HG02973 (cell line): Measurements from ENCODE around the gene PLA2G15.
A peak's percentile ranks its signal among the peaks of the same experiment; 100 is the strongest.
"Not testable (repeated sequence)": the region's sequence is repeated elsewhere in the genome, so short reads cannot be mapped to it uniquely, and the experiment has no call there.

Experiments
- ATAC-seq: cut with Tn5 transposase; IDR thresholded peaks from one replicate; pipeline ENCODE4 v1.9.1; 2021; ENCODE audit warnings: moderate library complexity; ENCODE audit not compliant: unreplicated experiment

Gene PLA2G15

DNA sequence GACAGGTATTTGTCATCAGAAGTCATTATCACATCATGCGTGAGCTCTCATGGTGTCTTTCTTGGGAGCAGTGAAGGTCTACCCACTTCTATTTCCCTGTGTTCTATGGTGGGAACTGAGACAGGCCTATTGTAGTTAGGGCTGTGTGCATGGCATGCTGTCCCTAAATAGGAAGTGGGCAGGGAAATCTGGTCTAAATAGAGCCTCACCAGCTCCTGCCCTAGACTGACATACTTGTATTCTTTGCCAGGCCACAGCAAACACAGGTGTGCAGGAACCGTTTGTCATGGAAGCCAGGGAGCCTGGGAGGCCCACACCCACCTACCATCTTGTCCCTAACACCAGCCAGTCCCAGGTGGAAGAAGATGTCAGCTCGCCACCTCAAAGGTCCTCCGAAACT lies 29.3 kb downstream of the PLA2G15 start:
- ATAC-seq, result no peak

DNA sequence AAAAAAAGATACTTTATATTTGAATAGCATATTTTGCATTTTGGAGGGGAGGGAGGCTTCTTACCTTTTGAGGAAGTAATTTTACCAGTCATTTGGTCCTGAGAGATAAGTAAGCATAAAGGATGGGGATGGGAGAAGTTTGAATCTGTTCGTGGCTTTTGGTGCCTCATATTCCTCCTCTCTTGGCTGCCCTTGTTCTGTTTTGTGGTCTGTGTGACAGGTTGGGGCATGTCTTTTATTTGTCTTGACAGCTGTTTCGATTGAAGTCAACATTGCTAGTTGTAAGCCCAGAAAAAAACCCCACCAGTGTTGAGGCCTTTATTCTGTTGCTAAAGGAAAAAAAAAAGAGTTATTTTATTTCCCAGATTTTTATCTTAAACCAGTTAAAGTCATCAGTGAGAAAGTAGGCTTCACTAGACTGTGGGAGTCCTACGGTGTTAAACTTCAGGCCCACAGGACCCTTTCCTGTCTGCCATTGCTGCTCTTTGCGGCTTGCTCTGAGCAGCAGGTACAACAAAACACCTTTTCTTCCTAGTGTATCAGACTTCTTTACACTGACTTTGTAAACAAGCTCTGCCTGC lies 30.5 kb downstream of the PLA2G15 start:
- ATAC-seq, result peak; percentile 63

DNA sequence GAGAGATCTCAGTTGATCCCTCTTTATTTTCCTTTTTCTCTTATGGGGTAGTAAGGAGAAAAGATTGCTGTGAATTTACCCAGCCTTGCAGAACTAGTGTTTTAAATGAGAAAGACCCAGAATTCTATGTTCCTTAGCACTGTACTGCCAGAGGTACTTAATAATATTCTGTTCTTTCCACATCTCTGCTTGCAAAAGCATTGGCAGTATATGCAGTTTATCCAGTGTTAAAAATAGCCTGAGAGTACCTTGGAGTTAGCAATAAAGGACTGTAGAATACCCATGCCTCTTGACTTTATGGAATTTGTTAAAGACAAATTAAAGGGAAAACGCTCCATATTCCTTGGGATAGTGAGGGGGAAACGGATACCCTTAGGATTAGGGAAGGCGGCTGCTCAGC lies 31.1 kb downstream of the PLA2G15 start:
- ATAC-seq, result no peak

DNA sequence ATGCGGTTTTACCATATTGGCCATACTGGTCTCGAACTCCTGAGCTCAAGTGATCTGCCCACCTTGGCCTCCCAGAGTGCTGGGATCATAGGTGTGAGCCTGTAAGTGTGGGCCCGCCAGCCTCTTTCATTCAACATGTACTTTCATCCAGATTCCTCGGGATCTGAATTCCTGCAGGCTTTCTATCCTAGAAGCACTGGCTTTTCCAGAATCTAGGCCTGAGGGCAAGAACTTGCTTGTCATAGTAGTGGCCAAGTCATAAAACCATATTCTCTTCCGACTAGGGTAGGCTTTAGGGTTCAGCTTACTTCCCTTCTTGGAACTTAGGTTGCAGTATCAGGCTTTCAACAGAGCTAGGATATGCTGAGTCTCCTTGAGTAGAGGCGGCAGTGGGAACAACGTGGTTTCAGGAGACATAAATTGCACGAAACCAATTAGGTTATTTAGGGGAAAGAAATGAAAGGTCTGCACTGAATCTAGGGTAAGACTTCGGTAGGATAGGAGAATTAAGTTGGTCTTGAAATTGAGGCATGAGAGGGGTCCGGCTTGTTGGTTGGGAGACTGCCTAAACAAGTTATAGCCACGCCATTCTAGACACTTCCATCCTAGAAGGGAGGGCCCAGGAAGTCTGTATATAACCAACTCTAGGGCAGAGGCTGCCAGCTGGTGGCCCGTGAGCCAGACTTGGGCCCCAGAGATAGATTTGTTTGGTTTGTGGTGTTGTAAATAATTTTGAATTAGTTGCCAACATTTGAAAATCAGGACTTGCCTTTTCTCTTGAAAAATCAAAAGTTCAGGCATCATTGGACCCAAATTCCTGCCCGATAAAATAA lies 34.8 kb downstream of the PLA2G15 start:
- ATAC-seq, result no peak

DNA sequence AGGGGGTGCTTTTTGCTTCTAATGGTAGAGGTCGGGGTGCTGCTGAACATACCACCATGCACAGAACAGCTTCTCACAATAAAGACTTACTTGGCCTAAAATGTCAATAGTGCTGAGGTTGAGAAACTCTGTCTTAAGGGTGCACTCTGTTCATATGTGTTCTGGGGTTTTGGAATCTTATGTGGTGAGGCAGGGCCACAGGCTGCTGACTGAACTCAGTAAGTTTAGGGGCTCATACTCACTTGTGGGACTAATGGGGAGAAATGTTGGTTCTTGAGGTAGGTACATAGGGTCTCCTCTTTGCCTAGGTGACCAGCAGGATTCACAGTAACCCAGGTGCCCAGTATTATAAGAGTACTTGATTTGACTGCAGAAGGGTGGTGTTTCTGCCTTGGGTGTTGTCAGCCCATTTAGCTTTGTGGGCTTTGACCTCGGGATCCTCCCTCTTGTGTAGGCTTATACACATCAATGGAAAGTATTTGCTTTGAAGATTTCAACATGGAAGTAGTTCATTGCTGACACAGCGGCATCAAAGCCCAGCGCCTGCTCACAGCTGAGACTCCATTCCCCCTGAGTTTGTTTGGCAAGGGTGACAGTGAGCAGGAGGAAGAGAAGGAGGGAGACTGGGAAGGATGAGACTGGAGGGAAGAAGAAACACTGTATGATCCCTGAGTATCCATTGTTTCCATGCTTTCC lies 36.3 kb downstream of the PLA2G15 start:
- no peak for ATAC-seq

DNA sequence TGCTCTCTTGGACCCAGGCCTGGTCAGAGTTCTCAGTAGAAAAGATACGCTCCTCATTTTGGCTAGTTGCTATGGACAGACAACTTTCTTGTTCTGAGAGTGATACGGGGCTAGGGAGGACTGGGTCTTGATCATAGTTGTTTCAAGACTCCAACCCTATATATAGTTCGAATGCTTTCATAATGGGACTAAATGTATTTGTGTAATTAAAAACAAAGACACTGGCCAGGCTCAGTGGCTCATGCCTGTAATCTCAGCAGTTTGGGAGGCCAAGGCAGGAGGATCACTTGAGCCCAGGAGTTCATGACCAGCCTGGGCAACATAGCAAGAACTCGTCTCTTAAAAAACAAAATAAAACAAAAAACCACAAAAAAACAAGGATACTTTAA lies 36.9 kb downstream of the PLA2G15 start:
- ATAC-seq, result no peak

DNA sequence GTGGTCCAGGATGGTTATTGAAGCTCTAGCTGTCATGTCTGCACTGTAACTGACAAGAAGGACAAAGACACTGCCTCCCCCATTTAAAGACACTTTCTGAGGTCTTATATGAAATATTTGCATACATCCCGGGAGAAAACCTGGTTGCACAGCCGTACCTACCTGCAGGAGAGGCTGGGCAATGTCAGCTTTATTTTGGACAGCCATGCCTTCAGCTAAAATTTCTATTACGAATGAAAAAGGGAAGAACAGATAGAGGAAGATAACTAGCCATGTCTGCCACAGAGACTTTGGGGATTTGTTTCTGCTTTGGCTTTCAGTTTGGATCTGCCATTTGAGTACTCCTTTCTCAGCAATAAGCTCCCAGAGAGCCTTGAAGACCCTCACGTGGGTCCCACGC lies 38.2 kb downstream of the PLA2G15 start:
- ATAC-seq, result no peak

DNA sequence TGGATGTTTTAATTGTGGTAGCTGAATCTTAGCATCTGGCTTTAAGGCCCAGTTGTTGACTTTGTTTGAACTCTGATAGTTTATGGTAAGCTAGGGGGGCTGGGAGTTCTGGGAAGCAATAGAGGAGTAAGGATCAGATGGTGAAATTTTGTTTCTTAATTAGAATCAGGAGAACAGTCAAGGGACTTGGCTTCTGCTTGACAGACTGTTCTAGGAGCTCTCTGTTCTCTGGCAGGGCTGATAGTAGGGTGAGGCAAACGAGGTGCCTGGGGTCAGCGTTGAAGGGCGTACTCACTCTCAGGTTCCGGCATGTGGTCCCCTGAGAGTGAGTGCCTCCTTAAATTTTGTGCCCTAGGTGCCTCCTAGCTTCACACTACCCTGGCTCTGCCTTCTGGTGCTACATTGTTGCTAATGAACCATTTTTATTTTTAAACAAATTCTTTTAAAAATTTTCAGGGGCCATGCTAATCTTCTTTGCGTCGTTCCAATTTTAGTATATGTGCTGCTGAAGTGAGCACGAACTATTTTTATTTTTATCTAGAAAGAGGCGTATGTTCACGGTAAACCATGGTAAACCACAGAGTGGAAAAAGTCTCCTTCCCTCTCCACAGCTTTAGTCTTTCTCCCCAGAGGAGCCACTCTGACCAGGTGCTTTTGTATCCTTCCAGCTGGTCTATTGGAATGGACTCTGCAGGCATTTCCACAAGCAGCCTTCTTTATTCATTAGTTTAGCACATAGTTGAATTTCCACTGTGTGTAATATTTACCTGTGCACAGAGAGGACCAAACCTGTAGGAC lies 38.8 kb downstream of the PLA2G15 start:
- ATAC-seq, result peak; percentile 5

DNA sequence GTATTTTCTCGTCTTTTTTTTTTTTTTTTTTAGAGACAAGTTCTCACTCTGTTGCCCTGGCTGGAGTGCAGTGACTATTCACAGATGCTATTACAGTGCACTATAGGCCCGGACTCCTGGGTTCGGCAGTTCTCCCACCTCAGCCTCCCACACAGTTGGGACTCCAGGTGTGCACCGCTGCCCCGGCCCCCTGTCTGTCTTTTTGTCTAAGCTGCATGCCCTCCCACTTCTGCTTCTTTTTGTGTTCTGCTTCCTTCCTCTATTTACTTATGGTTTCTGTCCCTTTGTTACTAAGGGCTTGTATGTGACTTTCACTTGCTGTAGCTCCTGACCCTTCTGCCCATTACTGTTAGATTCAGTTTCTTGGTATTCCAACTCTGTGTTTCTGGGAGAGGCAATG lies 39.7 kb downstream of the PLA2G15 start:
- peak; percentile 49 for ATAC-seq

DNA sequence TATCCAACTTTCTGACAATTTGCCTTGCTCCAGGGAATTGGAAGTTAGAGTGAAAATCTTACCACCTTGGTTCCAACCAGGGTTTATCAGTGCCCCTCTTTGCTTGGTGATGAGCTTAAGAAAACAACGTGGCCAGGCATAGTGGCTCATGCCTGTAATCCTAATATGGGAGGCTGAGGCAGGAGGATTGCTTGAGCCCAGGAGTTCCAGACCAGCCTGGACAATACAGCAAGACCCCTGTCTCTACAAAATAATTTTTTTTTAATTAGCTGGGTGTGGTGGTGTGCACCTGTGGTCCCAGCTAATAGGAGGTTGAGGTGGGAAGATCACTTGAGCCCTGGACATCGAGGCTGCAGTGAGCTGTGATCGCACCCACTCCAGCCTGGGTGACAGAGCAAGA lies 40.5 kb downstream of the PLA2G15 start:
- no peak for ATAC-seq

DNA sequence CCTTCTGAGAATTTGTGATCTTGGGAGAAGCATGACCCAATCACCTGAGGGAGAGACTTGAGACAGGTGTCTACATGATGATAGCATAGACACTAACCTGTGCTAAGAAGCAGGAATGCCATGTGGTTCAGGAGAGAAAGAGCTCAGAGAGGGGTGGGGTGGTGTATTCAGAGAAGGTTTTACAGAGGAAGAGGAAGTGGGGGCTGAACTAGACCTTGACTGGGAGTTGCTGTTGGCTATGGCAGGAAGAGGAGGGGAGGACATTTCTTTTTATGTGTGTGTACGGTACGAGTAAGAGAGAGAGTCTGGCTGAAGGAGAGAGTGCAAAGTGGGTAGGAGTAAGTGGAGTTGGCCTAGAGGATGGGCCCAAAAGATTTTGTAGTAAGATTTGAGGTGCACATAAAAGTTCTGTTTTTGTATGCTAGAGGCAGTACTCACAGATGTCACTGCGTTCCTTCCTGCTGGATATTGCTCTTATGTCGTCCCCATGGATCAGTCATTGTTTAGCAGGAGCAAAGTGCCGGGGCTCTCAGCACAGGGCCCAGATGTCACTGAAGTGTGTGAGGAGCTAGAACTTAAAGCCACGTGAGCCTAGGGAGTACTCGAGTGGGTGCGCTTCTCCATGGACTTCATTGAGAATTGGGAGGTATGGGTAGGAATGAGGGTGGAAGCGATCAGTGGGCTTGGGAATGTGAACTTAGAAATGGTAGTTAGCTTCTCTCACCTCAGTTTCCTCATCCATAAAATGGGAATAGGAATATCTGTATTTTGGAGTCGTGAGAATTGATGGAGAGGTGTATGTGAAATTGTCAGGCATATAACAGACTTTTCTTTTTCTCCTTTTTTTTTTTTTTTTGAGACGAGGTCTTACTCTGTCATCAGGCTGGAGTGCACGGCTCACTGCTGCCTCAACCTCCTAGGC lies 41.2 kb downstream of the PLA2G15 start:
- ATAC-seq, result no peak

DNA sequence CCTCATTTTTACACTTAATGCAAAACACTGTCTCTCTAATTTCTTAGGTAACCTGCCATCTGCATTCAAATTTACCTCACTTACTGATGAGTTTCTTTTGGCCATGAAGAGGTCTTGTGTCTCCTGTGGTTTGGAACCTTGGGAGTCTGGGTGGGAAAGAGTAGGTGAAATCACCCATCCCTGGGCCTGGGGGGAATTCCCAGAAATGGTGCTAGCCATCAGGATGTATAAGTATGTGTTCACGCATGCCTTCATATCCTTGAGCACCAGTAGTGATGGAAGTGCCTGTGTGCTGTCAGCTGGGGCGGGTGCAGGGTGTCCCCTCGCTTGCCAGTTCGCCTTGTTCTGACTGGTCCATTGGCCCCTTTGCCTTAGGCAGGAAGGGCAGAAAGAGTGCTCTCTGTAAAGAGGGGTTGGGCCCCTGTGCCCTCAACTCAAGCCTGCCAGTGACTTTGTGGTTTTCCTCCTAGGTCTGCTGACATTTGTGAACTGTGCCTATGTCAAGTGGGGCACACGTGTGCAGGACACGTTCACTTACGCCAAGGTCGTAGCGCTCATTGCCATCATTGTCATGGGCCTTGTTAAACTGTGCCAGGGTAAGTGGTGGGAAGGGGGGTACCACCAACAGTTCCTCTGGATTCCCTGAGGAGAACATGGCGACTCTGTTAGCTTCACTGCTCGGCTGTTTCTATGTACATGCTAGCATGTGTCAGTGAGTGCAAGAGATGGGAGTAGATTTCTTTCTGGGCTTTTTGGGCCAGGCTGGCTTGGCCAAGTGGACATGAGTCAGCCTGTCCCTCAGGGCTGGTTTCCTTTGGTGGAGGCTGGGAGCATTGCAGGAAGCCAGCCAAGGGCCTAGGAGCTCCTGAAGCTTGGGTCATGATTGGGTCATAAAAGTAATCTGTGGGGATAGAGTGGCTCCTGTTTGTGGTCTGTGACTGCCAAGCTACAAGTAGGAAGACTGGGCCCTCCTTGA lies 42.4 kb downstream of the PLA2G15 start:
- no peak for ATAC-seq

DNA sequence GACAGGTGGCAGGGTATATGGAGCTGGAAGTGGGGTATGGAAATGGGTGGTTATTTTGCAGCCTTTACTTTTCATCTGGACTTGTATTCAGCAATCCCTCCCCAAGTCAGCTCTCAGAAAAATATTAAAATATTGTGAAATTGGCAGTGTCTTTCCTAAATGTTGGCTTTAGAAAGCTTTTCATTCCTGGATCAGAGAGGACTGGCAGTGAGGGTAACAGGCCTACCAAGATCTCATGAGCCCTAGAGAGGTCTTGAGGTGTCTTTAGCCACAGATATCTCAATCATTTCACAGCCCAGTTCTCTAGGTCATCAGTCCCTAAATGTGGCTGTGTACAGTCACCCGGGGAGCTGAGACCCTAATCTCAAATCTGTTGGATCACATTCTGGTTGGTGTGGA lies 43.1 kb downstream of the PLA2G15 start:
- ATAC-seq, result no peak

DNA sequence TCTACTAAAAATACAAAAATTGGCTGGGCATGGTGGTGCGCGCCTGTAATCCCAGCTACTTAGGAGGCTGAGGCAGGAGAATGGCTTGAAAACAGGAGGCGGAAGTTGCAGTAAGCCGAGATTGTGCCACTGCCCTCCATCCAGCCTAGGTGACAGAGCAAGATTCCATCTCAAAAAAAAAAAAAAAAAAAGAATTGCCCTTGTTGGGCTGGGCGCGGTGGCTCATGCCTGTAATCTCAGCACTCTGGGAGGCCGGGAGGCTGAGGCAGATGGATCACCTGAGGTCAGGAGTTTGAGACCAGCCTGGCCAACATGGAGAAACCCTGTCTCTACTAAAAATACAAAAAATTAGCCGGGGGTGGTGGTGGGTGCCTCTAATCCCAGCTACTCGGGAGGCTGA lies 43.6 kb downstream of the PLA2G15 start:
- ATAC-seq, result not testable (repeated sequence)

DNA sequence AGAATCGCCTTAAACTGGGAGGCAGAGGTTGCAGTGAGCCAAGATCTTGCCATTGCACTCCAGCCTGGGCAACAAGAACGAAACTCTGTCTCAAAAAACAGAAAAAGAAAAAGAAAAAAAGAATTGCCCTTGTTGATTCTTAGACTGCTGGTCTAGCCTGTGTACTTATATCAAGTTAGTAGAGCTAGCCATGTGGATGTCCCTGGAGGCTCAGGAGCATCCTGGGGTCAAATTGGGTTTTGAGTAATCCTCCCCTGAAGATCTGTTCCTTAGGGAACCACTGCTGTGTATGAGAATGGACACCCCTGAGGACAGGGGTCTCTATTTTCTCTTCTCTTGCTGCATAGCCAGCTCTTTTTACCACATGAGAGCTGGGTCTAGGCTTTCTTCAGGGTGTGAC lies 44.0 kb downstream of the PLA2G15 start:
- no peak for ATAC-seq

DNA sequence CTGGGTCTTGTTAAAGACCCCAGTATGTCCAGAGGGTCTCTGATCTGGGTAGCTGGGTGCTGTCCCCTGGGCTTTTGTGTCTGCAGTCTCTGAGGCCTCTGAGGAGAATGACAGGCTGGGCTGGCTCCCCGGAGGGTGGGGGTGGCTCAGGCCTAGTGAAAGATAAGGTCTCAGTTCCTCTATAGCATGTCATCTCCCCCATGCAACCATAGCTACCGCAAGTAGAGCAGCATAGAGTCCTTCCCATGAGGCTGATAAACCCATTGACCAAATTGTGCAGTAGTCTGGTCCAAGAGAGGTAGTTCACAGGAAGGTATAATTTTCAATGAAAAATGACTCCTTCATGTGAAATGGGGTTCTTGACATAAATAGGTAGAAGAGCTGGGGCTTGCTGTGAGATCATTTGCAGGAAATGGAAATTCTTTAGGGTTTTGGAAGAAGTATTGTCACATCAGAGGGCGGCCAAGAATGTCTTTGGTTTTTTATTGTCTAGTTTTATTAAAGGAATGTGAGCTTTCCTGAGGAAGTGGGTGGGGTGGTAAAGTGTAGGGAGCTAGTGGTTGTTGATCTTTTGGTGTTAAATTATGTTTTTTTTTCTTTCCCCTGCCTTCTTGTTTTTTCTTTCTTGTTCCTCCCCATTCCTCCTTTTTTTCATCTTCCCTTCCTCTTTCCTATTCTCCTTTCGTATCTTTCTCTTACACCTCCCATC lies 44.6 kb downstream of the PLA2G15 start:
- peak; percentile 72 for ATAC-seq

DNA sequence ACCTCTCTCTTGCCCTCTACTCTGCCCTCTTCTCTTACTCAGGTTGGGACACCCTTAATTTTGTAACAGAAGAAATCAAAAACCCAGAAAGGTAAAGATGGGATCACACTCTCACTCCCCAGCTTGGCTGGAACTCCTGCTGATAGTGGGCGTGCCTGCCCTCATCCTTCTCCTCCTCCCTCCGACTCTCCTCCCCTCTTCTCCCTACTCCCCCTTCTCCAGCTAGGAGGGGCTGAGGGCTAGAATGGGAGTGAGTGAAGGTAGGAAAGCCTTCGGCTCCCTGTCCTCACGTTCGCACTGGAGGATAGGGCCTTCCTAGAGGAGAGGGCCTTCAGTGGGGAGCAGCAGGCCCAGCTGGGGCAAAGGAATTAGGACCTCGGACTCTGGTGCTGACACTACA lies 45.3 kb downstream of the PLA2G15 start:
- ATAC-seq, result no peak

DNA sequence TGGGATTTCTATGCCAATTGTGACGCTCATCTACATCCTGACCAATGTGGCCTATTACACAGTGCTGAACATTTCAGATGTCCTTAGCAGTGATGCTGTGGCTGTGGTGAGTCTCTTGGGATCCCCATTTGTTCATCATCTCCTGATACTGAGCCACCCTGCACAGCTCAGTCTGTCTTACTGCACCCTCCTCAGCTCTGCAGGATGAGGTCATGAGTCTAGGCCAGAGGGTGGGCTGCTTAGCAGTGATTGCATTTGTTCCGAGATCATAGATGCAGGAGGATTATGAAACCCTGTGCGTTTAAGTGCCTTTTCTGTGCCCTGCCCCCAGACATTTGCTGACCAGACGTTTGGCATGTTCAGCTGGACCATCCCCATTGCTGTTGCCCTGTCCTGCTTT lies 46.1 kb downstream of the PLA2G15 start:
- no peak for ATAC-seq

DNA sequence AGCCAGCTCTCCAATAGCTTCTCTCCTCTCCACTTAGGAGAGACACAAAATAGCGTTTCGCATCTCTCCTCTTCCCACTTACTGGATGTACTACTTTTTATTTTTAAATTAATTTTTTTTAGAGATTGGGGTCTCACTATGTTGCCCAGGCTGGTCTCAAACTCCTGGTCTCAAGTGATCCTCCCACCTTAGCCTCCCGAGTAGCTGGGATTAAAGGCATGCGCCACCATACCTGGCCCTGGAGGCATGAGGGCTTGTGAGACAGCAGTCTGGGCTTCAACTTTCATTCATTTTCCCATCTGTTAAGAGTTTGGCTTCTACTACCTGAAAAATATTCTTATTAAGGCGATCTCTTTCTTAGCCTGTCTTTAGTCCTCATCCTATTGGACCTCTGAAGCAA lies 47.3 kb downstream of the PLA2G15 start:
- no peak for ATAC-seq
